ENCODE measurements around the gene AIM2. TPM values are rescaled to one million over a fixed set of nuclear protein-coding genes. Genes with fewer than 3 reads are reported as not detected.

AIM2 gene
- total RNA-seq, 1 experiment from 2014 or later = 1.1 TPM

DNA sequence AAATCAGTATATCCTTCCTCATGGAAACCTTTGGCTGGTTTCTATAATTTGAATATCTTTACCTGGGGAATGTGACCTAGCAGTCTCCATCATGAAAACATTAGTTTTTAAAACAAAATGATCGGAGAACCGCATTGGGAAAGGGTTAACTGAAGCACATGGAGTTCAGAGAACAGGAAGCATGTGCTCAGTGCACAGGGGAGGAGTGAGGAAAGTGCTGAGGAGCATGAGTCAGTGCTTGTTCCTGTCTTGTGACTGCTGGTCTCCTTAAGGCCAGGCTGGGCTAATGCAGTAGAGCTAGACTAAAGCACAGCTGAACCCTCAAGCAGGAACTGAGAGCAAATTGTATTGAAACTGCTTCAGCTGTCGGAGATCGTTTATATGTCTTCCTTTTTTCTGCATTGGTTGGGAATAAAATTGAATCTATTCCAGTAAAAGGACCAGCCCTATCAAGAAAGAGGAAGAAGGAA, 61.1 kb downstream of the AIM2 start:
- Histone ChIP-seq H4K91ac (ENCODE audit: insufficient read length, low read depth, low read length) (no peak overlapping the region), H3K4me2 (ENCODE audit: insufficient read depth, insufficient read length, low read length) (no peak overlapping the region), H3K79me1 (ENCODE audit: insufficient read depth, low read depth, low read length, poor library complexity, severe bottlenecking) (no peaks in the 10 kb centered on the region), H4K8ac (replicated peaks; ENCODE audit: insufficient read length, low read depth, low read length) (no peak overlapping the region), H3K23ac (ENCODE audit: insufficient read length, low read depth, low read length) (no peak overlapping the region), H4K20me1 (ENCODE audit: control insufficient read depth, insufficient read depth, insufficient read length) (no peaks in the 10 kb centered on the region), H3T11ph (ENCODE audit: low read length) (no peak overlapping the region), H2BK12ac (ENCODE audit: insufficient read length, low read depth, low read length) (no peak overlapping the region), H3K23me2 (ENCODE audit: insufficient read length, low read depth, low read length, poor library complexity, severe bottlenecking) (no peaks in the 10 kb centered on the region), H2AK5ac (ENCODE audit: insufficient read length, low read length) (no peak overlapping the region), H3K9ac (ENCODE audit: extremely low read depth, insufficient read length, low read length) (no peak overlapping the region), H2BK15ac (ENCODE audit: low read depth, low read length) (no peak overlapping the region), H4K5ac (ENCODE audit: insufficient read length, low read depth, low read length) (no peak overlapping the region), H3K27me3 (ENCODE audit: insufficient read depth, low read length) (no peaks in the 10 kb centered on the region), H3K27ac (ENCODE audit: insufficient read length, low read depth, low read length) (no peak overlapping the region), H2AFZ (ENCODE audit: low read length) (no peak overlapping the region), H2BK120ac (ENCODE audit: low read depth, low read length, poor library complexity, severe bottlenecking) (no peak overlapping the region), H3K56ac (ENCODE audit: insufficient read length, low read depth, low read length) (no peak overlapping the region), H3K18ac (ENCODE audit: insufficient read length, low read depth, low read length) (no peak overlapping the region), H2BK5ac (ENCODE audit: insufficient read length, low read length) (no peak overlapping the region), H3K14ac (ENCODE audit: insufficient read depth, low read length) (no peak overlapping the region), H3K4me1 (ENCODE audit: insufficient read depth, low read length) (no peaks in the 10 kb centered on the region), H3K79me2 (ENCODE audit: insufficient read depth, low read length) (no peaks in the 10 kb centered on the region), H3K9me3 (ENCODE audit: control insufficient read depth, low read depth, low read length) (no peaks in the 10 kb centered on the region), H3K4ac (ENCODE audit: low read depth, low read length) (no peak overlapping the region), H2BK20ac (ENCODE audit: low read depth, low read length, poor library complexity, severe bottlenecking) (no peak overlapping the region)
- Mint-ChIP-seq H3K27ac (no peak overlapping the region), H3K36me3 (ENCODE audit: insufficient read depth in 1 of 3, low read depth in 3 of 3) (no peaks in the 10 kb centered on the region), H3K4me1 (peaks cover 2 to 7% of the 10 kb centered on the region in 2 experiments; a peak in 2 of 4 replicates), H3K4me3 (no peak overlapping the region), H3K9me3 (no peaks in the 10 kb centered on the region), H3K27me3 (ENCODE audit: low read depth) (peaks cover 6% of the 10 kb centered on the region; the same call in 1 of the 2 replicates)
- WGBS (ENCODE audit: extremely low coverage, insufficient read length, low lambda C conversion rate) = no CpG with 5 or more reads among the region's 4 CpGs
- TF ChIP-seq, protein P1, sequence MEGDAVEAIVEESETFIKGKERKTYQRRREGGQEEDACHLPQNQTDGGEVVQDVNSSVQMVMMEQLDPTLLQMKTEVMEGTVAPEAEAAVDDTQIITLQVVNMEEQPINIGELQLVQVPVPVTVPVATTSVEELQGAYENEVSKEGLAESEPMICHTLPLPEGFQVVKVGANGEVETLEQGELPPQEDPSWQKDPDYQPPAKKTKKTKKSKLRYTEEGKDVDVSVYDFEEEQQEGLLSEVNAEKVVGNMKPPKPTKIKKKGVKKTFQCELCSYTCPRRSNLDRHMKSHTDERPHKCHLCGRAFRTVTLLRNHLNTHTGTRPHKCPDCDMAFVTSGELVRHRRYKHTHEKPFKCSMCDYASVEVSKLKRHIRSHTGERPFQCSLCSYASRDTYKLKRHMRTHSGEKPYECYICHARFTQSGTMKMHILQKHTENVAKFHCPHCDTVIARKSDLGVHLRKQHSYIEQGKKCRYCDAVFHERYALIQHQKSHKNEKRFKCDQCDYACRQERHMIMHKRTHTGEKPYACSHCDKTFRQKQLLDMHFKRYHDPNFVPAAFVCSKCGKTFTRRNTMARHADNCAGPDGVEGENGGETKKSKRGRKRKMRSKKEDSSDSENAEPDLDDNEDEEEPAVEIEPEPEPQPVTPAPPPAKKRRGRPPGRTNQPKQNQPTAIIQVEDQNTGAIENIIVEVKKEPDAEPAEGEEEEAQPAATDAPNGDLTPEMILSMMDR (conservative IDR thresholded peaks at IDR 0.05) = no peak
- DNase-seq = no peak

Data from H9 (cell line).